ENCODE results near the gene KCNQ1.

DNA sequence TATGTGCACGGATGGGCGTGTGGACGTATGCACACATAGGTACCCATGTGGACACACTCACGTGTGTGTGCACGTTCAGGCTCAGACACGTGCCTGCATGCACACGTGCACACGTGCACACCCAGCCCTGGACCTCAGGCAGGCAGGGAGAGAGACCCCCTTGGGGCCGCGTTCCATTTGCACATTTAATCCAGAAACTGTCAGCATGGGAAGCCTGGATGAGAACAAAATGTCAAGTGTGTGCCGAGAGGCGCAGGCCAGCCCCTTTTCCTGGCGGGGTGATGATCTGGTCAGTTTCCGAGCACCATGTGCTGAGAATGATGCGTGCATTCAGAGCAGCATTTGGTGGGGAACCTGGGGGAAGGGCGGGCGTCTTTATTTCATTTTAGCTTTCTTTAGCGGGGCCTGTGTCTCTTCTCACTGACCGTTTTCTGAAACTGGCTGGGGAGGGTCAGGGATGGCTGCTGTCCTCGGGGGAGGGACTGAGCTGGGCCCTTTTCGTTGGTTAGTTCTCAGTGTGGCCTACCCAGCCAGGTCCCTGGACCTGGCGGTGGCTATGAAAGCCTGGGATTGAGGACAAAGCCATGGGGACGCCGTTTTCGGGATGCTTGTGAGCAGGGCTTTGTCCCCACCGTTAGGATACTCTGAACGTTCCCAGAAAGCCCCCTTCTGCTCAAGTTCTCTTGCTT lies 96.3 kb downstream of the KCNQ1 start:
- TF ChIP-seq JUNB (IDR thresholded peaks at IDR 0.05; ENCODE audit: unreplicated experiment) (no peak), POLR2AphosphoS5 (IDR thresholded peaks at IDR 0.05; ENCODE audit: low read depth) (no peak), EZH2 (IDR thresholded peaks at IDR 0.05; ENCODE audit: low read depth, unreplicated experiment) (no peak), EZH2phosphoT487 (IDR thresholded peaks at IDR 0.05; ENCODE audit: unreplicated experiment) (no peak), ZNF114 (CRISPR knock-in tag; IDR thresholded peaks at IDR 0.05) (no peak), CREB1 (CRISPR knock-in tag; IDR thresholded peaks at IDR 0.05; ENCODE audit: low read depth) (no peak), STAT1 (IDR thresholded peaks at IDR 0.05; ENCODE audit: unreplicated experiment) (no peak)
- TF ChIP-seq, protein P1, sequence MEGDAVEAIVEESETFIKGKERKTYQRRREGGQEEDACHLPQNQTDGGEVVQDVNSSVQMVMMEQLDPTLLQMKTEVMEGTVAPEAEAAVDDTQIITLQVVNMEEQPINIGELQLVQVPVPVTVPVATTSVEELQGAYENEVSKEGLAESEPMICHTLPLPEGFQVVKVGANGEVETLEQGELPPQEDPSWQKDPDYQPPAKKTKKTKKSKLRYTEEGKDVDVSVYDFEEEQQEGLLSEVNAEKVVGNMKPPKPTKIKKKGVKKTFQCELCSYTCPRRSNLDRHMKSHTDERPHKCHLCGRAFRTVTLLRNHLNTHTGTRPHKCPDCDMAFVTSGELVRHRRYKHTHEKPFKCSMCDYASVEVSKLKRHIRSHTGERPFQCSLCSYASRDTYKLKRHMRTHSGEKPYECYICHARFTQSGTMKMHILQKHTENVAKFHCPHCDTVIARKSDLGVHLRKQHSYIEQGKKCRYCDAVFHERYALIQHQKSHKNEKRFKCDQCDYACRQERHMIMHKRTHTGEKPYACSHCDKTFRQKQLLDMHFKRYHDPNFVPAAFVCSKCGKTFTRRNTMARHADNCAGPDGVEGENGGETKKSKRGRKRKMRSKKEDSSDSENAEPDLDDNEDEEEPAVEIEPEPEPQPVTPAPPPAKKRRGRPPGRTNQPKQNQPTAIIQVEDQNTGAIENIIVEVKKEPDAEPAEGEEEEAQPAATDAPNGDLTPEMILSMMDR (conservative IDR thresholded peaks at IDR 0.05; ENCODE audit: low read depth in 2 of 2) = no peak
- TF ChIP-seq, protein P2, sequence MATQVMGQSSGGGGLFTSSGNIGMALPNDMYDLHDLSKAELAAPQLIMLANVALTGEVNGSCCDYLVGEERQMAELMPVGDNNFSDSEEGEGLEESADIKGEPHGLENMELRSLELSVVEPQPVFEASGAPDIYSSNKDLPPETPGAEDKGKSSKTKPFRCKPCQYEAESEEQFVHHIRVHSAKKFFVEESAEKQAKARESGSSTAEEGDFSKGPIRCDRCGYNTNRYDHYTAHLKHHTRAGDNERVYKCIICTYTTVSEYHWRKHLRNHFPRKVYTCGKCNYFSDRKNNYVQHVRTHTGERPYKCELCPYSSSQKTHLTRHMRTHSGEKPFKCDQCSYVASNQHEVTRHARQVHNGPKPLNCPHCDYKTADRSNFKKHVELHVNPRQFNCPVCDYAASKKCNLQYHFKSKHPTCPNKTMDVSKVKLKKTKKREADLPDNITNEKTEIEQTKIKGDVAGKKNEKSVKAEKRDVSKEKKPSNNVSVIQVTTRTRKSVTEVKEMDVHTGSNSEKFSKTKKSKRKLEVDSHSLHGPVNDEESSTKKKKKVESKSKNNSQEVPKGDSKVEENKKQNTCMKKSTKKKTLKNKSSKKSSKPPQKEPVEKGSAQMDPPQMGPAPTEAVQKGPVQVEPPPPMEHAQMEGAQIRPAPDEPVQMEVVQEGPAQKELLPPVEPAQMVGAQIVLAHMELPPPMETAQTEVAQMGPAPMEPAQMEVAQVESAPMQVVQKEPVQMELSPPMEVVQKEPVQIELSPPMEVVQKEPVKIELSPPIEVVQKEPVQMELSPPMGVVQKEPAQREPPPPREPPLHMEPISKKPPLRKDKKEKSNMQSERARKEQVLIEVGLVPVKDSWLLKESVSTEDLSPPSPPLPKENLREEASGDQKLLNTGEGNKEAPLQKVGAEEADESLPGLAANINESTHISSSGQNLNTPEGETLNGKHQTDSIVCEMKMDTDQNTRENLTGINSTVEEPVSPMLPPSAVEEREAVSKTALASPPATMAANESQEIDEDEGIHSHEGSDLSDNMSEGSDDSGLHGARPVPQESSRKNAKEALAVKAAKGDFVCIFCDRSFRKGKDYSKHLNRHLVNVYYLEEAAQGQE (IDR thresholded peaks at IDR 0.05; ENCODE audit: unreplicated experiment) = no peak

Data from GM23338 (cell line).